Activated CD8-positive, alpha-beta T cell treated with anti-CD3 and anti-CD28 coated beads for 36 hours (primary cell): ENCODE measurements around the gene MALAT1. TPM values are rescaled to one million over a fixed set of nuclear protein-coding genes. Genes with fewer than 3 reads are reported as not detected.
A peak's percentile ranks its signal among the peaks of the same experiment; 100 is the strongest.
"Not testable (repeated sequence)": the region's sequence is repeated elsewhere in the genome, so short reads cannot be mapped to it uniquely, and the experiment has no call there.

Source experiments
- ATAC-seq: fragments of 200-7000 bp; cut with Tn5 transposase; one replicate; pipeline ENCODE4 v1.10.0; 2021; ENCODE audit warnings: mild to moderate bottlenecking, moderate library complexity
- CTCF ChIA-PET: fragments of 350-600 bp; sonication (Branson Sonifier 250); formaldehyde crosslinking; loops from one replicate; lab custom pipeline; 2021; ENCODE audit warnings: antibody characterized with exemption; lab: Charles Lee
- POLR2A ChIA-PET: fragments of 350-600 bp; sonication (Branson Sonifier 250); formaldehyde crosslinking; loops from one replicate; lab custom pipeline; 2021; ENCODE audit warnings: antibody characterized with exemption; lab: Charles Lee
- DNase-seq: peaks from one replicate; pipeline ENCODE4 v3.0.0-alpha.2; 2020
- H3K27ac Mint-ChIP-seq: one replicate; pipeline ENCODE4 v1.8.0; 2021; ENCODE audit warnings: mild to moderate bottlenecking, mixed read lengths
- H3K27me3 Mint-ChIP-seq: one replicate; pipeline ENCODE4 v1.8.0; 2021; ENCODE audit warnings: mixed read lengths
- H3K36me3 Mint-ChIP-seq: one replicate; pipeline ENCODE4 v1.8.0; 2021; ENCODE audit warnings: low read depth, mixed read lengths
- H3K4me1 Mint-ChIP-seq: one replicate; pipeline ENCODE4 v1.8.0; 2021; ENCODE audit warnings: low read depth, mixed read lengths
- H3K4me3 Mint-ChIP-seq: one replicate; pipeline ENCODE4 v1.8.0; 2021; ENCODE audit warnings: mild to moderate bottlenecking, moderate library complexity, mixed read lengths
- H3K9me3 Mint-ChIP-seq: one replicate; pipeline ENCODE4 v1.8.0; 2021; ENCODE audit warnings: mixed read lengths
- intact Hi-C: fragments of 100-400 bp; cut with micrococcal nuclease; formaldehyde crosslinking; loops from one replicate; pipeline ENCODE4 v1.10.0; 2022
- total RNA-seq, 2 experiments: library from RNA; stranded (reverse); gene quantifications; one replicate each; pipeline ENCODE4 v1.2.3, GENCODE V29; 2021
- TF ChIP-seq, protein P1 (sequence below): fragments of 200-600 bp; IDR thresholded peaks from one replicate; pipeline ENCODE4 v1.8.0; 2022; ENCODE audit warnings: antibody characterized with exemption, mild to moderate bottlenecking

Gene MALAT1
- total RNA-seq, 2 experiments from 2014 or later, result 3,856 to 3,869 TPM

DNA sequence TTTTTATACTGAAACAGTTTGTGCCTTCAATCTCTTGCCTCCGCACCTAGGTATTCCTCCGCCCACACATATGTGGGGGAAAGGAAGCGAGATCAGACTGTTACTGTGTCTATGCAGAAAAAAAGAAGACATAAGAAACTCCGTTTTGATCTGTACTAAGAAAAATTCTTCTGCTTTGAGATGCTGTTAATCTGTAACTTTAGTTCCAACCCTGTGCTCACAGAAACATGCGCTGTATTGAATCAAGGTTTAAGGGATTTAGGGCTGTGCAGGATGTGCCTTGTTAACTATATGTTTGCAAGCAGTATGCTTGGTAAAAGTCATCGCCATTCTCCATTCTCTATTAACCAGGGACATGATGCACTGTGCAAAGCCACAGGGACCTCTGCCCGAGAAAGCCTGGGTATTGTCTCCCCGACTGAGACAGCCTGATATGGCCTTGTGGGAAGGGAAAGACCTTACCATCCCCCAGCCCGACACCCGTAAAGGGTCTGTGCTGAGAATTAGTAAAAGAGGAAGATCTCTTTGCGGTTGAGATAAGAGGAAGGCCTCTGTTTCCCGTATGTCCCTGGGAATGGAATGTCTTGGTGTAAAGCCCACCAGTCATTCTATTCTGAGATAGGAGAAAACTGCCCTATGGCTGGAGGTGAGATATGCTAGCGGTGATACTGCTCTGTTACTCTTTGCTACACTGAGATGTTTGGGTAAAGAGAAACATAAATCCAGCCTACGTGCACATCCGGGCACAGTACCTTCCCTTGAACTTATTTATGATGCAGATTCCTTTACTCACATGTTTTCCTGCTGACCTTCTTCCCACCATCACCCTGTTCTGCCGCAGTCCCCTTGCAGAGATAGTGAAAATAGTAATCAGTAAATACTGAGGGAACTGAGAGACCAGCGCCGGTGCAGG lies 24.1 kb downstream of the MALAT1 start:
- ChIA-PET CTCF (interaction anchor here (1.4 to 2.5 kb wide), 2 partner anchors 12 to 18 kb away, joined by 3 to 16 read pairs; no protein-coding TSS in a partner anchor), POLR2A (interaction anchor here (0.9 to 4.0 kb wide), 4 partner anchors 21 to 100 kb away, joined by 3 to 42 read pairs (median 15); partner anchors contain the start of genes MALAT1 and NEAT1)
- DNase-seq (peak; percentile 60), ATAC-seq (peak; percentile 5)
- intact Hi-C loops, H3K27me3 Mint-ChIP-seq, H3K9me3 Mint-ChIP-seq: not testable (repeated sequence)
- H3K27ac Mint-ChIP-seq, result peak overlapping the region; percentile 94
- H3K36me3 Mint-ChIP-seq, result peaks cover 17% of the 10 kb centered on the region
- peaks cover 49% of the 10 kb centered on the region for H3K4me1 Mint-ChIP-seq
- peak overlapping the region; percentile 74 for H3K4me3 Mint-ChIP-seq

DNA sequence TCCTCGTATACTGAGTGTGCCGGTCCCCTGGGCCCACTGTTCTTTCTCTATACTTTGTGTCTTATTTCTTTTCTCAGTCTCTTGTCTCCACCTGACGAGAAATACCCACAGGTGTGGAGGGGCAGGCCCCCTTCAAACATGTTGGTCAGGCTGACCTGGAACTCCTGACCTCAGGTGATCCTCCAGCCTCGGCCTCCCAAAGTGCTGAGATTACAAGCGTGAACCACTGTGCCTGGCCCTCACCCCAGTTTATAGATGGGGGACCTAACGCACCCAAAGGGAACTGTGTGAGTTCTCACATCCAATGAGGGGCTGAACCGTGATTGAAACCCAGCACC lies 24.8 kb downstream of the MALAT1 start:
- ChIA-PET CTCF (interaction anchor here (2.5 kb wide), 2 partner anchors 17 to 48 kb away, joined by 10 to 16 read pairs; partner anchors contain the start of gene FAM89B), POLR2A (interaction anchor here (0.6 to 4.0 kb wide), 4 partner anchors 24 to 170 kb away, joined by 3 to 42 read pairs (median 15); partner anchors contain the start of genes MALAT1 and NEAT1)
- H3K9me3 Mint-ChIP-seq, intact Hi-C loops, DNase-seq, H3K27me3 Mint-ChIP-seq: not testable (repeated sequence)
- ATAC-seq, result peak; percentile 5
- Mint-ChIP-seq H3K4me1 (peaks cover 50% of the 10 kb centered on the region), H3K27ac (peak overlapping the region; percentile 94), H3K36me3 (peaks cover 20% of the 10 kb centered on the region), H3K4me3 (peak overlapping the region; percentile 74)

DNA sequence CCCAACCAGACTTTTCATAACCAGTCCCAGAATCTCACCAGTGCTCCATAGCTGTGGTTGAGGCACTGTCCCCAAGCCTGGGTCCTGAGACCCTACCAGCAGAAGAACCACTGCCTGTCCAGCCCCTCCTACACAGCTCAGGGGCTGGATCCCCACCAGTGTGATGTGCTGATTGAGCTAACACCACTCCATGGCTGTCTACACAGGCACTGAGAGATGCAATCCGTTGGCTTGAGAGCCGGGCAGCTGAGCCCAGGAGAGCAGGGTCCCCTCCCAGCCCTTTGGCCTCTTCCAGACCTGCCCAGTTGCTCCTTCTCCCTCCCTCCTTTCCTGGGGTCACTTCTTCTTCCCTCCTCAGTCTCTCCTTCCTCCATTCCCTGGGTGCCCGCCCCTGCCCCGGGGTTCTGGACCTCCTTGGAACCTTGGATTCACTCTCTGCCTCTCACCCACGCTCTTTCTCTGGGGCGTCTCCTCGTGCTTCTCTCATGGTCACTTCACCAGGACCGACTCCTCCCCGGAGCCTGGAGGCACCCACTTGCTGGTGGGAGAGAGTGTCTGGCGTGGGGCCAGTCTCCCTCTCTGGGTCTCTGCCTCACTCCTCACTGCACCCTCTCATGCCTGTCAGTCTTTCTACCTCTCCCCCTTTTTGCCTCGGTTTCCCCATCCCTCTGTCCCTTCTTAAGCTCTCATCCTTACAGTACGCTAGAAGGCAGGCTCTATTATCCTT lies 25.3 kb downstream of the MALAT1 start:
- H3K4me1 Mint-ChIP-seq, result peaks cover 54% of the 10 kb centered on the region
- peak; percentile 17 for ATAC-seq

DNA sequence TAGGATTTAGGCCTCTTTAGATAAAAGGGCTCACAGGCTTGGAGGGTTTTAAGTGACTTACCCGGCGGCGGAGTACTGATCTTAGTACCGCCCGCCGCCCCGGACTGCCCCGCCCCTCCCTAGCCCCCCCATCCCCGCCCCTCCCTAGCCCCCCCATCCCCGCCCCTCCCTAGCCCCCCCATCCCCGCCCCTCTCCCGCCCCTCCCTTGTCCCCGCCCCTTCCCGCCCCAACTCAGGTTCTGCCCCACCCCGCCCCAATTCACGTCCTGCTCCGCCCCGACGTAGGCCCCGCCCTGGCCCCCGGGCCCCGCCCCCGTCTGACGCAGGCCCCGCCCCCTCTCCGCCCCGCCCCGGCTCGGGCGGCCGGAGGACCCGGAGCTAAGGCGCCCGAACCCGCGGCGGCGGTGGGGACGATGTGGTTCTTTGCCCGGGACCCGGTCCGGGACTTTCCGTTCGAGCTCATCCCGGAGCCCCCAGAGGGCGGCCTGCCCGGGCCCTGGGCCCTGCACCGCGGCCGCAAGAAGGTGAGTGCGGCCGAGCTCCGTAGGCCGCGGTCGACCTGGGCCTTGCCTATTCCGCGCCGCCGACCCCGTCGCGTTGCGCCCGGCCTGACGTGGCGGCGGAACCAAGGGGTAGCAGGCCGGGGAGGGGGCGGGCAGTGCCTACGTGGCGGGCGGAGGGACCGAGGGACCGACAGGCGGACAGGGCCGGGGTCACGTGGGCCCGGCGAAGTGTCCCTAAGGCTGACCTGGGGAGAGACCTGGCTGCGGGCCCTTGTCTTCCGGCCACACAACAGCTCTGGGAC lies 26.1 kb downstream of the MALAT1 start, which contains the start of gene SCYL1:
Gene SCYL1 (plus strand): TSS at position 343 of the 805 bp plus-strand sequence. CDS start 71 bp downstream, at position 414.
- ATAC-seq (peak; percentile 93), DNase-seq (peak; percentile 79)
- Mint-ChIP-seq H3K4me3 (peak within 1 kb of the TSS; percentile 93), H3K9me3 (no peaks in the 10 kb centered on the region), H3K27ac (peak within 1 kb of the TSS; percentile 94), H3K27me3 (no peaks in the 10 kb centered on the region), H3K36me3 (peaks cover 24% of the 10 kb centered on the region), H3K4me1 (peaks cover 61% of the 10 kb centered on the region)
- intact Hi-C loops, result no loop called here
- CTCF ChIA-PET, result interaction anchor here (0.6 to 2.5 kb wide), 7 partner anchors 13 to 210 kb away, joined by 3 to 16 read pairs (median 7); partner anchors contain the start of genes CDC42EP2 and FAM89B
- TF ChIP-seq, protein P1, sequence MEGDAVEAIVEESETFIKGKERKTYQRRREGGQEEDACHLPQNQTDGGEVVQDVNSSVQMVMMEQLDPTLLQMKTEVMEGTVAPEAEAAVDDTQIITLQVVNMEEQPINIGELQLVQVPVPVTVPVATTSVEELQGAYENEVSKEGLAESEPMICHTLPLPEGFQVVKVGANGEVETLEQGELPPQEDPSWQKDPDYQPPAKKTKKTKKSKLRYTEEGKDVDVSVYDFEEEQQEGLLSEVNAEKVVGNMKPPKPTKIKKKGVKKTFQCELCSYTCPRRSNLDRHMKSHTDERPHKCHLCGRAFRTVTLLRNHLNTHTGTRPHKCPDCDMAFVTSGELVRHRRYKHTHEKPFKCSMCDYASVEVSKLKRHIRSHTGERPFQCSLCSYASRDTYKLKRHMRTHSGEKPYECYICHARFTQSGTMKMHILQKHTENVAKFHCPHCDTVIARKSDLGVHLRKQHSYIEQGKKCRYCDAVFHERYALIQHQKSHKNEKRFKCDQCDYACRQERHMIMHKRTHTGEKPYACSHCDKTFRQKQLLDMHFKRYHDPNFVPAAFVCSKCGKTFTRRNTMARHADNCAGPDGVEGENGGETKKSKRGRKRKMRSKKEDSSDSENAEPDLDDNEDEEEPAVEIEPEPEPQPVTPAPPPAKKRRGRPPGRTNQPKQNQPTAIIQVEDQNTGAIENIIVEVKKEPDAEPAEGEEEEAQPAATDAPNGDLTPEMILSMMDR, result no peak
- POLR2A ChIA-PET, result interaction anchor here (0.7 to 4.0 kb wide), 16 partner anchors 12 to 153 kb away, joined by 3 to 42 read pairs (median 4); partner anchors contain the start of genes MALAT1, MAP3K11, NEAT1 and PCNX3

More for the DNA sequence above, 25.3 kb downstream of the MALAT1 start:
- Mint-ChIP-seq H3K27ac (peak overlapping the region; percentile 94), H3K9me3 (no peaks in the 10 kb centered on the region), H3K27me3 (no peaks in the 10 kb centered on the region), H3K4me3 (peak overlapping the region; percentile 74), H3K36me3 (peaks cover 23% of the 10 kb centered on the region)
- CTCF ChIA-PET, result interaction anchor here (0.6 to 2.5 kb wide), 7 partner anchors 14 to 209 kb away, joined by 3 to 16 read pairs (median 7); partner anchors contain the start of genes CDC42EP2 and FAM89B
- POLR2A ChIA-PET, result interaction anchor here (0.6 to 4.0 kb wide), 14 partner anchors 13 to 170 kb away, joined by 3 to 42 read pairs (median 4); partner anchors contain the start of genes MALAT1, MAP3K11, NEAT1 and PCNX3
- DNase-seq, result no peak
- TF ChIP-seq, protein P1, result no peak
- intact Hi-C loops, result no loop called here
